IMR-90 (cell line): ENCODE data around the gene PHC1.

Experiments used
- BHLHE40 ChIP-seq: fragments of 150-350 bp; IDR thresholded peaks from 2 replicates; pipeline ENCODE4 v1.6.1; 2016; ENCODE audit warnings: mild to moderate bottlenecking, low read depth, low read length
- CEBPB ChIP-seq: IDR thresholded peaks from 2 replicates; pipeline ENCODE4 v1.6.1; 2012; ENCODE audit warnings: low read depth, low read length, improper control_type of control experiment
- ELK1 ChIP-seq: fragments of 150-350 bp; IDR thresholded peaks from 2 replicates; pipeline ENCODE4 v1.6.1; 2016; ENCODE audit warnings: low read depth, mild to moderate bottlenecking, low read length, moderate library complexity, borderline replicate concordance
- FOS ChIP-seq: fragments of 150-350 bp; IDR thresholded peaks from 2 replicates; pipeline ENCODE4 v1.6.1; 2016; ENCODE audit warnings: low read depth, low read length
- MAFK ChIP-seq: IDR thresholded peaks from 2 replicates; pipeline ENCODE4 v1.6.1; 2012; ENCODE audit warnings: low read depth, low read length, improper control_type of control experiment
- MAZ ChIP-seq: IDR thresholded peaks from 2 replicates; pipeline ENCODE4 v1.6.1; 2012; ENCODE audit warnings: low read depth, mild to moderate bottlenecking, low read length, improper control_type of control experiment, moderate library complexity, borderline replicate concordance
- MXI1 ChIP-seq: IDR thresholded peaks from 2 replicates; pipeline ENCODE4 v1.6.1; 2012; ENCODE audit warnings: low read depth, mild to moderate bottlenecking, low read length, moderate library complexity, borderline replicate concordance
- POLR2A ChIP-seq: IDR thresholded peaks from 2 replicates; pipeline ENCODE4 v1.6.1; 2012; ENCODE audit warnings: mild to moderate bottlenecking, low read depth, low read length
- RAD21 ChIP-seq: IDR thresholded peaks from 2 replicates; pipeline ENCODE4 v1.6.1; 2012; ENCODE audit warnings: low read length, improper control_type of control experiment
- RCOR1 ChIP-seq: IDR thresholded peaks from 2 replicates; pipeline ENCODE4 v1.6.1; 2012; ENCODE audit warnings: mild to moderate bottlenecking, low read length, improper control_type of control experiment; ENCODE audit not compliant: insufficient replicate concordance
- RFX5 ChIP-seq: IDR thresholded peaks from 2 replicates; pipeline ENCODE4 v1.8.0; 2012; ENCODE audit warnings: low read depth, mild to moderate bottlenecking, low read length, moderate library complexity
- SMC3 ChIP-seq: fragments of 150-350 bp; IDR thresholded peaks from 2 replicates; pipeline ENCODE4 v1.6.1; 2016; ENCODE audit warnings: low read depth, mild to moderate bottlenecking, antibody characterized with exemption, low read length, moderate library complexity
- TF ChIP-seq, protein P1 (sequence below): conservative IDR thresholded peaks from 2 replicates; pipeline ENCODE4 v1.5.1; 2012; ENCODE audit warnings: mild to moderate bottlenecking, low read depth, low read length, improper control_type of control experiment

DNA sequence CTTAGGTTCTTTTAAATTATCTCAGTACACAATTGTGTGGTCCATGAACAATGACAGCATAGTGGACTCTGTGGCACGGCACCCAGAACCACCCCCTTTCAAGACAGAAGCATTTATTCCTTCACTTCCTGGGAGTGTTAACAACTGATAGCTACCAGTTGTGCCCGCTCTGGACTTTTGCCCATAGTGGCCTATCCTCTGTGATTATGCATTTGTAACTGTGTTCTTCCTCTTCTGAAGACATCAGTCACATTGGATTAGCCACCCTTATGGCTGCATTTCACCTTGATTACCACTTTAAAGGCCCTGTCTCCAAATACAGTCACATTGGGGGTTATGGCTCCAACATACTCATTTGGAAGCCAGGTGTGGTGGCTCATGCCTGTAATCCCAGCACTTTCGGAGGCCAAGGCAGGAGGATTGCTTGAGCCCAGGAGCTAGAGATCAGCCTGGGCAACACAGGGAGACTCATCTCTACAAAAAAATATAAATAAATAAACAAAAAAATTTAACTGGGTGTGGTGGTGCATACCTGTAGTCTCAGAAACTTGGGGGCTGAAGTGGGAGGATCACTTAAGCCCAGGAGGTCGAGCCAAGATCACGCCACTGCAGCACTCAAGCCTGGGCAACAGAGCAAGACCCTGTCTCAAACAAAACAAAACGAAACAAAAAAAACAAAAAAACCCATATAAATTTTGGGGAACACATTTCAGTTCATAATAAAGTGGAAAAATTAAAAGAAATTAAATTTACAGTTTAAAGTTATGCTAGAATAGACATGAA is 27.6 kb upstream of the PHC1 start:
- TF ChIP-seq POLR2A (no peak), RFX5 (no peak), CEBPB (no peak), ELK1 (no peak), BHLHE40 (no peak), MXI1 (no peak), RAD21 (no peak), MAZ (no peak), MAFK (no peak), SMC3 (no peak), FOS (no peak), RCOR1 (no peak)
- TF ChIP-seq, protein P1, sequence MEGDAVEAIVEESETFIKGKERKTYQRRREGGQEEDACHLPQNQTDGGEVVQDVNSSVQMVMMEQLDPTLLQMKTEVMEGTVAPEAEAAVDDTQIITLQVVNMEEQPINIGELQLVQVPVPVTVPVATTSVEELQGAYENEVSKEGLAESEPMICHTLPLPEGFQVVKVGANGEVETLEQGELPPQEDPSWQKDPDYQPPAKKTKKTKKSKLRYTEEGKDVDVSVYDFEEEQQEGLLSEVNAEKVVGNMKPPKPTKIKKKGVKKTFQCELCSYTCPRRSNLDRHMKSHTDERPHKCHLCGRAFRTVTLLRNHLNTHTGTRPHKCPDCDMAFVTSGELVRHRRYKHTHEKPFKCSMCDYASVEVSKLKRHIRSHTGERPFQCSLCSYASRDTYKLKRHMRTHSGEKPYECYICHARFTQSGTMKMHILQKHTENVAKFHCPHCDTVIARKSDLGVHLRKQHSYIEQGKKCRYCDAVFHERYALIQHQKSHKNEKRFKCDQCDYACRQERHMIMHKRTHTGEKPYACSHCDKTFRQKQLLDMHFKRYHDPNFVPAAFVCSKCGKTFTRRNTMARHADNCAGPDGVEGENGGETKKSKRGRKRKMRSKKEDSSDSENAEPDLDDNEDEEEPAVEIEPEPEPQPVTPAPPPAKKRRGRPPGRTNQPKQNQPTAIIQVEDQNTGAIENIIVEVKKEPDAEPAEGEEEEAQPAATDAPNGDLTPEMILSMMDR = no peak
